ENCODE data around the gene NLRX1.
"Not testable (repeated sequence)": the region's sequence is repeated elsewhere in the genome, so short reads cannot be mapped to it uniquely, and the experiment has no call there.

Gene NLRX1

DNA sequence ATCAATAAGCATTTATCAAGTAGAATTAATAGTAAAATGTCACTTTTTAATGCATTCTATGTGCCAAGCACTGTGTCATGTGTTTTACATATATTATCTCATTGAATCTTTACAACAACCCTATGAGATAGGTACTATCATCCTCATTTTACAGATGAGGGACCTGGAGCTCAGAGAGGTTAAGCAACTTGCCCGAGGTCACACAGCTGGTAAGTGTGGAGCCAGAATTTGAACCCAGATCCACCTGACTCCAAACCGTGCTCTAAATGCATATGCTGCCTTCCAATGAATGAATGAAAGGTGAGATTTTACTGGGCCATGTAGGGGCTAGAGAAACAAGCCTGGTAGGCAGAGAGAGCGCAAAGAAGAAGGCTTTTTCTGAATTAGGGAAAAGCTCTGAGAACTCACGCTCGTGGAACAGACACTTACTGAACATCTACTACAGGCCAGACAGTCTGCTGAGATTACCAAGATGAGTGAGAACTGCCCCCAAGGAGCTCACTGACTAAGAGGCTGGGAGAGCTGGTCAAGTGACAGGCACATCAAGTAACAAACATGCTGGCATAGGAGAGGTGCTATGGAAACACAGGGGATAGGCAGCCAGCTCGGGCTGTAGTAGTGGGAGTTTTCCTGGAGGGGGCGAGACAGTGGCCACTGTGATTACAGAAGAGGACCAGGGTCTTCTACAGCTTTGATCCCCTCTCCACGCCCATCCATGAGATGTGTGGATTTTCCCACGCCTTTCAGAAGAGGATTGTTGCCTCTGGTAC lies 15.3 kb upstream of the NLRX1 start:
- no peak for DNase-seq (ENCODE audit: low read depth, low spot score)

DNA sequence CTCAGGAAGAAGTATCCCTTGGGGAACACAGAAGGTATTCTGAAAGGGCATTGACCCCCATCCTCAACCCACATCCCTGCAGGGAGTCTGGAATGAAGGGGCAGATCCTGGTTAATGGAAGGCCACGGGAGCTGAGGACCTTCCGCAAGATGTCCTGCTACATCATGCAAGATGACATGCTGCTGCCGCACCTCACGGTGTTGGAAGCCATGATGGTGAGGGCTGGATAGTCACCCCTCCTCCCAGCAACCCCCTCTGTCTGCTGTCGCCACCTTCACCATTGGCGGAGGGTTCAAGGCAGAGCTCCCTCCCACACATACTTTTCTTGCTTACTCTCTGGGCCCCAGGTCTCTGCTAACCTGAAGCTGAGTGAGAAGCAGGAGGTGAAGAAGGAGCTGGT lies 14.3 kb upstream of the NLRX1 start:
- DNase-seq (ENCODE audit: low read depth, low spot score) = no peak

DNA sequence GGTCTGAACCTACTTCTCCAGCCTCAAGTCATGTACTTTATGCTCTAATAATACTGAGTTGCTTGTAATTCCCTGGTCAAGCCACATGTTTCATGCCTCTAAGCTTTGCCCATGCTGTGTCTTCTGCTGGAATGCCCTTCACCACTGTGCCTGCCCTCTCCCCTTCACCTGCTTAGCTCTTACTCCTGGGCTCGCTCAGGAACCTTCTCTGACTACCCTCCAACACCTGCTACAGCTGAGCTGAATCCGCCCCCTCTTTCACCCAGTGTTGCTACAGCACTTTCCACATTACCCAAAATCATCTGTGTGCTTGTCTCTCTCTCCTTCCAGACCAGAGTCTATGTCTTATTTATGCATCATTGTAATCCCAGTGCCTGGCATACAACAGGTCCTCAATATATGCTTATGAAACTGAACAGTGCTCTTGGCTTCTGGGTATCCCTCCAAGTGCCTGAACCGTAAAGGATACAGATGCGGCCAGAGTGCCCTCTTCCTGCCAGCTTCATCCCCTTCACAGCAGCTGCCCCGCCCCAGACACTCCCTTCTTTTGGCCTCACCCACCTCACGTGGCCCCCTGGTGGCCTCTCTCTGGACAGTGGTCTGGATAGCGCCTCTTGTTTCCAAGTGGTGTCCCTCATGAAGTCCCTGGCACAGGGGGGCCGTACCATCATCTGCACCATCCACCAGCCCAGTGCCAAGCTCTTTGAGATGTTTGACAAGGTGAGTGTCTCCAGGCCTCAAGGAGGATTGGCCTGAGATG lies 12.6 kb upstream of the NLRX1 start:
- DNase-seq (ENCODE audit: low read depth, low spot score) = no peak

- no peak for DNase-seq (ENCODE audit: low read depth, low spot score)
Measured at GRCh38 chr11:119156496-119156895, 12.0 kb upstream of the NLRX1 start.

GRCh38 chr11:119157063-119157462 lies 11.5 kb upstream of the NLRX1 start:
- no peak for DNase-seq (ENCODE audit: low read depth, low spot score)

DNA sequence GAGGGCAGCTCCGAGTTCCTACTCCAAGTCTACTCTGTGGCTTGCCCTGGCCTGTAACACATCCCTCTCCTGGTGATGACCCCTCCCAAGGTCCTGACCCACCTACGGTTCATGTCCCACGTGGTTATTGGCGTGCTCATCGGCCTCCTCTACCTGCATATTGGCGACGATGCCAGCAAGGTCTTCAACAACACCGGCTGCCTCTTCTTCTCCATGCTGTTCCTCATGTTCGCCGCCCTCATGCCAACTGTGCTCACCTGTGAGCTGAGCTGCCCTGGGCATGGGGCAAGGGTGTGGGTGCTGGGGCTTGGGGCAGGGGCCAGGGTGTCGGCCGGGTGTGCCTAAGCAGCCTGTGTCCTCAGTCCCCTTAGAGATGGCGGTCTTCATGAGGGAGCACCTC lies 10.1 kb upstream of the NLRX1 start:
- no peak for DNase-seq (ENCODE audit: low read depth, low spot score)

- DNase-seq (ENCODE audit: low read depth, low spot score) = no peak
Measured at GRCh38 chr11:119160151-119160550, 8.4 kb upstream of the NLRX1 start.

DNA sequence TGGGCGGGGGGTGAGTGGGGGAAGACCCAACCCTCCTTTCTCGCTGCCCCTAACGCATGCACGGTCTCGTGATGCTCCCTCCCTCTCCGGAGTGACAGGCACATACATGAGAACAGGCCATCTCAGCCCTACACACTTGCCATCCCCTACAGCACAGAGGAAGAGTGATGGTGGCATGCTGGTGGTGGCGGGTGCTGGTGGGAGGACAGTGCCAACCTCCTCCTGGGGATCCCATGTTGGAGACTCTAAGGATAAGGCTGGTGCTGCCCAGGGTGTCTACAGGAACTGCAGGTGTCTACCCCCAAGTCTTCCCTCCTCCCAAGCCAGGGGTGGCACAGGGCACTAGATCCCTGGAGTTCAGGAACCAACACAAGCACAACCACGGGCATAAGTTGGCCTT lies 6.7 kb upstream of the NLRX1 start:
- DNase-seq (ENCODE audit: low read depth, low spot score) = no peak

DNA sequence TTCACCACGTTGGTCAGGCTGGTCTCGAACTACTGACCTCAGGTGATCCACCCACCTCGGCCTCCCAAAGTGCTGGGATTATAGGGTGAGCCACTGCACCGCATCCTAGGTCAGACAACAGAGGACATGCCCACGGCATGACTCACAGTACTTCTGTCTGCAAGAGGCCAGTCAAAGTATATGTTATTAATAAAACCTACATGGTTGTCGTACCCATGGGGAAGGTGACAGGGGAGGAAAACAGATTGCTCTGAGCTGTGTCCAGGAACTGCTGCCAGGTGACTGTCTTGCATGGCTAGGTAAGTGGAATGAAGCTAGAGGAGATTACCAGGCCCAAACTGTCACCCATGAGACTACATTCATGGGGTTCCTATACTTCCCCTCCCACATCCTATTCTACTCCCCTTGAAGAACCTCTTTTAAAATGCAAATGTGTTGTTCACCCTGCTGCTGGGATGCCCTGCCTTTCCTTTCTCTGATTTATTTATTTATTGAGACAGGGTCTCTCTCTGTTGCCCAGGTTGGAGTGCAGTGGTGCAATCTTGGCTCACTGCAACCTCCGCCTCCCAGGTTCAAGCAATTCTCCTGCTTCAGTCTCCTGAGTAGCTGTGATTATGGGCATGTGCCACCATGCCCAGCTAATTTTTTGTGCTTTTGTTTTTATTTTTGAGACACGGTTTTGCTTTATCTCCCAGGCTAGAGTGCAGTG lies 2.0 kb upstream of the NLRX1 start:
- no peak for DNase-seq (ENCODE audit: low read depth, low spot score)

GRCh38 chr11:119167077-119167458 lies 1.5 kb upstream of the NLRX1 start:
- DNase-seq (ENCODE audit: low read depth, low spot score) = not testable (repeated sequence)

- DNase-seq (ENCODE audit: low read depth, low spot score) = no peak
Measured at GRCh38 chr11:119167933-119168332, 592 bp upstream of the NLRX1 start.

DNA sequence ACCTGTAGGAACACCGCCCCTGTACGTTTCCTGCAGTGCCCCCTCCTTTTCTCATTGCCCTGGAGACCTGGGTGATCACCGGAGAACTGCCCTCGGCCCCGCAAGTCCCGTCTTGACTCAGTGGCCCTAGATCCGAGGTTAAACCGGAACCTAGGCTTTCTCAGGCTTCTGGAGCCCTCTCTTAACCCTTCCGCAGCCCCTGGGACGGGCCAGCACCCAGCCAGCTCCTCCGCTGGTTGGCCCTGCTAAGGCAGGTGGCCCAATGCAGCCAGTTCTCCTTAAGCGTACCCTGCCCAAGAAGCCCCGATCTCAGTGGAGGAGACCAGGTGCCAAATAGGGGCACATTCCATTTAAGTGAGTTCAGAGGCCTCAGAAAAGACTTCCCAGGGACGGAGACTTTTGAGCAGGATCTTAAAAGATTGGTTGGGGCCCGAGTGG lies 776 bp downstream of the NLRX1 start:
- no peak for DNase-seq (ENCODE audit: low read depth, low spot score)

DNA sequence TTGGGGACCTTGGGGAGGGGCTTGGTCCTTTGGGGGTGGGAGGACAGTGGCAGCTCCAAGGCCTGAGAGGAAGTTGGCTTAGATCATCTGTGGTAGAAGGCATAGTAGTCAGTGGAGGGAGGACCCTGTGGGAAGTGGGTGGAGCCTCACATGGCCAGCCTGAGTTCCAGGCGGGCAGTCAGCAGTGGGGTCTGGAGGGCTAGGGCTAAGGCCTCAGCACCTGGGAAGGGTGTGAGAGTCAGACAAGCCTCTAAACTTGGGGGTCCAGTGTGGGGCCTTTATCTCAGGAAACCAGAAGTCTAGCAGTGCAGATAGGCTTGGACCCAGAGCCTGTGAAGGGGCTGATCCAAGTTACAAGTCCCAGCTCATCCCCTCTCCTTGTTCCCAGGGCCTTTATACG lies 4.0 kb downstream of the NLRX1 start:
- no peak for DNase-seq (ENCODE audit: low read depth, low spot score)

GRCh38 chr11:119173453-119173852 lies 4.9 kb downstream of the NLRX1 start:
- no peak for DNase-seq (ENCODE audit: low read depth, low spot score)

DNA sequence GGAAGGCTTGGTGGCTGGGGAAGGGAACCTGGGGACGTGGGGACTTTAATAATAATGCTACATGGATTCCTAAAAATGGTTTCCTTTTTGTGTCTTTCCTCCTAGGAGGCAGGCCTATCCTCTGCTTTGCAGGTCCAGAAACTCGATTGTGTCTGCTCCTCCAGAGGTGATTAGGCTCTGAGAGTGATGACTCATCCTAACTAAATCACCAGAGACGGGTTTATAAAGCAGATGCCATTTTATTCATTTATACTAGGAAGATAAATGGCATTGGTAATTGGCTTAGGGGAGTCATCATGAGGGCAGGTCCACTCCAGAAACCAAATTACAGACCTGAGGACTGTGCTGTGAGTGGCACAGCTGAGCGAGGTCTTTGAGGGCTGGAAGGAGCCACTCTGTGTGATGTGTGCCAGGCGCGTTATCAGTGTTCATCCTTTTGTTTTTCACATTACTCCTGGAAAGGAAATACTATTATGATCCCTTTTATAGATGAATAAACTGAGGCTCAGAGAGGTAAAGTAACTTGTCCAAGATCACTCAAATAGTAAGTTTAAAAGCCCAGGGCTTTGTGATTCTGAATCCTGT lies 7.1 kb downstream of the NLRX1 start:
- no peak for DNase-seq (ENCODE audit: low read depth, low spot score)

GRCh38 chr11:119178166-119178680 lies 9.7 kb downstream of the NLRX1 start:
- no peak for DNase-seq (ENCODE audit: low read depth, low spot score)

DNA sequence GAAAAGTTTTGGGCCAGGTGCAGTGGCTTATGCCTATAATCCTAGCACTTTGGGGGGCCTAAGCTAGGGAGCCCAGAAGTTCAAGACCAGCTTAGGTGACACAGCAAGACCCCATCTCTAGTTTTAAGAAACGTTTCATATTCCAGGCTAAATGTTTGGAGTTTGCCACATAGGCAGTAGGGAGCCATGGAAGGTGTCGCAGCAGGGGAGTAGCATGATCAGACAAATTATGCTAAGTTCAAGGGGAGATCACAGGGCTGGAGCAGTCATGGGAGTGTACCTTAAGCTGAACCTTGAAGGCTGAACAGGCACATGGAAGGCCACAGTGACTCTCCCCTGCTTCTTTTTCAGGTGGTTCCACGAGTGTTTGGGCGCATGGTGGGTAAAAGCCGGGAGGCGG lies 10.8 kb downstream of the NLRX1 start:
- DNase-seq (ENCODE audit: low read depth, low spot score) = no peak

DNA sequence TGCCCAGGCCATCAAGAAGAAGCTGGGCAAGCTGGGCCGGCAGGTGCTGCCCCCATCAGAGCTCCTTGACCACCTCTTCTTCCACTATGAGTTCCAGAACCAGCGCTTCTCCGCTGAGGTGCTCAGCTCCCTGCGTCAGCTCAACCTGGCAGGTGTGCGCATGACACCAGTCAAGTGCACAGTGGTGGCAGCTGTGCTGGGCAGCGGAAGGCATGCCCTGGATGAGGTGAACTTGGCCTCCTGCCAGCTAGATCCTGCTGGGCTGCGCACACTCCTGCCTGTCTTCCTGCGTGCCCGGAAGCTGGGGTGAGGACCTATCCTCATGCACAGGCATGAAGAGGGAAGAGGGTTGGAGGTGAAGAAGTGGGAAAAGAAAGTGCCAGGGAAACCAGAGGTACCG lies 11.5 kb downstream of the NLRX1 start:
- DNase-seq (ENCODE audit: low read depth, low spot score) = no peak

DNA sequence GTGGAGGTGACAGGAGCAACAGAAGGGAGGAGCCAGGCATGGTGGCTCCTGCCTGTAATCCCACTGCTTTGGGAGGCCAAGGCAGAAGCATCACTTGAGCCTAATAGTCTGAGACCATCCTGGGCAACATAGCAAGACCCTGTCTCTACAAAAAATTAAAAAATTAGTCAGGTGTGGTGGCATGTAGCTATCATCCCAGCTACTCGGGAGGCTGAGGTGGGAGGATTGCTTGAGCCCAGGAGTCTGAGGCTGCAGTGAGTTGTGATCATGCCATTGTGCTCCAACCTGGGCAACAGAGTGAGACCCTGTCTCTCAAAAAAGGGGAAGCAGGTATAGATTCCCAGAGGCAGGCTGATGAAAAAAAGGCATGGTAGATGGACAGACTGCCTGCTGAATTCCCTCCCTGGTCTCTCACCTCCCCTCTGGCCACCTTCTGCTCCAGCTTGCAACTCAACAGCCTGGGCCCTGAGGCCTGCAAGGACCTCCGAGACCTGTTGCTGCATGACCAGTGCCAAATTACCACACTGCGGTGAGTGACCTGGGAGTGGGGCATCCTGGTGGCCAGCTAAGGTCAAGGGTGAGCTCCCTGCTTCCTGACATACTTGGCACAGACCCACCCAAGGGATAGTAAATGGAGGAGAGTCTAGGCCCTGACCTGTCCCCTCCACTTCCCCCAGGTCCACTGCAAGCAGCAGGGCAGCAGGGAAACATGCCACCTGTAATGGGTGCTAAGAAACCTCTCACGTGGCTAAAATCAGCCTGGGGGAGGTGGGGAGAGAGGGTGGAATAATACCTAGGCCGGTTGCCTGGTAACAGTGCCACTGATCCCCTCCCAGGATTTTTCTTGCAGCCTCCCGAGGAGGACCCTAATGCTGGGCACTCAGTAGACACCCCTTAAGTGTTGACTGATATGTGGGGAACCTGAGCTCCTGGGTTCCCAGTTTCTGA lies 12.5 kb downstream of the NLRX1 start:
- DNase-seq (ENCODE audit: low read depth, low spot score) = no peak

- DNase-seq (ENCODE audit: low read depth, low spot score) = no peak
Measured at GRCh38 chr11:119181677-119182412, 13.3 kb downstream of the NLRX1 start.
